Endodermal cell (in vitro differentiated cells): ENCODE data around the gene COX6A2. TPM values are rescaled to one million over a fixed set of nuclear protein-coding genes. Genes with fewer than 3 reads are reported as not detected.

Experiments used
- DNase-seq: peaks from one replicate; pipeline ENCODE4 v3.0.0-alpha.2; 2017
- H3K27ac ChIP-seq: 2 replicates; pipeline ENCODE4 v1.5.1; 2013; ENCODE audit warnings: mild to moderate bottlenecking, low read depth, low read length, moderate library complexity
- H3K27me3 ChIP-seq: 2 replicates; pipeline ENCODE4 v1.6.1; 2013; ENCODE audit warnings: mild to moderate bottlenecking, low read length, moderate library complexity; ENCODE audit not compliant: insufficient read depth, control insufficient read depth, poor library complexity, severe bottlenecking
- H3K36me3 ChIP-seq: 2 replicates; pipeline ENCODE4 v1.7.0; 2013; ENCODE audit warnings: mild to moderate bottlenecking, low read length, moderate library complexity; ENCODE audit not compliant: control insufficient read depth, insufficient read depth
- H3K4me1 ChIP-seq: one replicate; pipeline ENCODE4 v1.7.0; 2013; ENCODE audit warnings: low read length; ENCODE audit not compliant: control insufficient read depth, insufficient read depth
- H3K4me3 ChIP-seq: 2 replicates; pipeline ENCODE4 v1.5.1; 2013; ENCODE audit warnings: mild to moderate bottlenecking, low read length, moderate library complexity
- H3K9ac ChIP-seq: 2 replicates; pipeline ENCODE4 v1.6.1; 2013; ENCODE audit warnings: mild to moderate bottlenecking, low read length, moderate library complexity; ENCODE audit not compliant: poor library complexity, severe bottlenecking; ENCODE audit errors: extremely low read depth
- H3K9me3 ChIP-seq: 2 replicates; pipeline ENCODE4 v1.6.1; 2013; ENCODE audit warnings: mild to moderate bottlenecking, low read length, moderate library complexity; ENCODE audit not compliant: control insufficient read depth
- H3K27ac Mint-ChIP-seq: 2 replicates; pipeline ENCODE4 v1.8.0; 2020; ENCODE audit warnings: mixed read lengths
- H3K27me3 Mint-ChIP-seq: 2 replicates; pipeline ENCODE4 v1.8.0; 2021; ENCODE audit warnings: mild to moderate bottlenecking, mixed read lengths; ENCODE audit not compliant: insufficient read depth
- H3K36me3 Mint-ChIP-seq: 2 replicates; pipeline ENCODE4 v1.8.0; 2020; ENCODE audit warnings: low read depth, mixed read lengths
- H3K4me1 Mint-ChIP-seq: 2 replicates; pipeline ENCODE4 v1.8.0; 2020; ENCODE audit warnings: mixed read lengths
- H3K4me3 Mint-ChIP-seq: 2 replicates; pipeline ENCODE4 v1.8.0; 2020; ENCODE audit warnings: mild to moderate bottlenecking, moderate library complexity, mixed read lengths
- H3K9me3 Mint-ChIP-seq: 2 replicates; pipeline ENCODE4 v1.8.0; 2020; ENCODE audit warnings: mild to moderate bottlenecking, mixed read lengths
- WGBS, 2 experiments: methylation state at CpG; one replicate each; pipeline versions ENCODE4 v1.1.5 to v1.1.7; 2013; ENCODE audit warnings: missing lambda C conversion rate in 2 of 2, mixed read lengths in 1 of 2; ENCODE audit not compliant: insufficient coverage in 1 of 2, insufficient read length in 1 of 2; 5-methylcytosine and 5-hydroxymethylcytosine counted together
- total RNA-seq, 2 donors: library from RNA; stranded (reverse); fragmentation: NEBNext Ultra II Directional in 1 of 2; extraction: Animal tissue kit (Norgen Biotek cat#: 25700) in 1 of 2; gene quantifications; 2 replicates in 1 of 2; 3 replicates in 1 of 2; pipeline ENCODE4 v1.2.1, GENCODE V29; 2021
- TF ChIP-seq, protein P1 (sequence below): fragments of 200-600 bp; sonication (generic); conservative IDR thresholded peaks from 2 replicates; pipeline ENCODE4 v1.5.0; 2021; ENCODE audit warnings: antibody characterized with exemption, mild to moderate bottlenecking

The COX6A2 gene
- total RNA-seq, 2 donors from 2014 or later, result not detected

DNA sequence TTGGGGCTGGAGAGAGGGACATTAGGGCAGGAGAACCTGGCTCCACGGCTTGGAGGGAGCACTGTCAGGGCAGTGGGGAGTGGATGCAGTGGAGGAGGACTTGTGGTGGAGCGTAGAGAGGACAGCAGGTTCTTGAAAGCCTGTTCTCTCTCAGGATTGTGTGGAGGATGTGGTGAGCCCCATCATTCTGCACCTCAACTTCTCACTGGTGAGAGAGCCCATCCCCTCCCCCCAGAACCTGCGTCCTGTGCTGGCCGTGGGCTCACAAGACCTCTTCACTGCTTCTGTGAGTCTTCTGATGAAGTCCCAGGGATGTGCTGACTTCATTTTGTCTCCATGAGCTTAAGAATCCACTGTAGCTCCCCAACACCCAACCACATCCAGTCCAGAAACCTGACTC, 13.5 kb downstream of the COX6A2 start:
- H3K9me3 Mint-ChIP-seq, result peaks cover 6% of the 10 kb centered on the region
- TF ChIP-seq, protein P1, sequence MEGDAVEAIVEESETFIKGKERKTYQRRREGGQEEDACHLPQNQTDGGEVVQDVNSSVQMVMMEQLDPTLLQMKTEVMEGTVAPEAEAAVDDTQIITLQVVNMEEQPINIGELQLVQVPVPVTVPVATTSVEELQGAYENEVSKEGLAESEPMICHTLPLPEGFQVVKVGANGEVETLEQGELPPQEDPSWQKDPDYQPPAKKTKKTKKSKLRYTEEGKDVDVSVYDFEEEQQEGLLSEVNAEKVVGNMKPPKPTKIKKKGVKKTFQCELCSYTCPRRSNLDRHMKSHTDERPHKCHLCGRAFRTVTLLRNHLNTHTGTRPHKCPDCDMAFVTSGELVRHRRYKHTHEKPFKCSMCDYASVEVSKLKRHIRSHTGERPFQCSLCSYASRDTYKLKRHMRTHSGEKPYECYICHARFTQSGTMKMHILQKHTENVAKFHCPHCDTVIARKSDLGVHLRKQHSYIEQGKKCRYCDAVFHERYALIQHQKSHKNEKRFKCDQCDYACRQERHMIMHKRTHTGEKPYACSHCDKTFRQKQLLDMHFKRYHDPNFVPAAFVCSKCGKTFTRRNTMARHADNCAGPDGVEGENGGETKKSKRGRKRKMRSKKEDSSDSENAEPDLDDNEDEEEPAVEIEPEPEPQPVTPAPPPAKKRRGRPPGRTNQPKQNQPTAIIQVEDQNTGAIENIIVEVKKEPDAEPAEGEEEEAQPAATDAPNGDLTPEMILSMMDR, result no peak
- H3K27ac Mint-ChIP-seq, result no peak overlapping the region
- no peak for DNase-seq
- Histone ChIP-seq H3K36me3 (no peaks in the 10 kb centered on the region), H3K9ac (no peak overlapping the region), H3K27me3 (peaks cover 34% of the 10 kb centered on the region), H3K4me1 (no peaks in the 10 kb centered on the region), H3K9me3 (no peaks in the 10 kb centered on the region), H3K27ac (no peak overlapping the region), H3K4me3 (no peak overlapping the region)
- 80 to 95% methylated on average over 1 to 4 of the region's 4 CpGs for WGBS, 2 experiments
- H3K27me3 Mint-ChIP-seq, result peaks cover 76% of the 10 kb centered on the region
- no peaks in the 10 kb centered on the region for H3K36me3 Mint-ChIP-seq
- no peaks in the 10 kb centered on the region for H3K4me1 Mint-ChIP-seq
- H3K4me3 Mint-ChIP-seq, result no peak overlapping the region

DNA sequence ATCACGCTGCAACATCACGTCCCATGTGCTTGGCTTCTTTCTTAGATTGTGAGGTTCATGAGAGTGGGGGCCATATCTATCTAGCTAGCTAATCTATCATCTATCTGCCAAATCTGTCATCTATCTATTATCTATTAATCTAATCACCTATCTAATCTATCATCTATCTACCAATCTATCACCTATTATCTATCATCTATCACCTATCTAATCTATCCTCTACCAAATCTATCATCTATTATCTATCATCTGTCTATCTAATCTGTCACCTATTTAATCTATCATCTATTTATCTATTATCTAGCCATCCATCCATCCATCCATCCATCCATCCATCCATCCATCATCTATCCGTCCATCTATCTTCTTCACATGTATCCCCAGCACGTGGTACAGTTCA, 14.2 kb downstream of the COX6A2 start:
- H3K9ac ChIP-seq, result no peak overlapping the region
- H3K4me1 ChIP-seq, result no peaks in the 10 kb centered on the region
- Mint-ChIP-seq H3K9me3 (peaks cover 6% of the 10 kb centered on the region), H3K36me3 (no peaks in the 10 kb centered on the region), H3K4me1 (no peaks in the 10 kb centered on the region), H3K4me3 (no peak overlapping the region), H3K27ac (no peak overlapping the region), H3K27me3 (peaks cover 83% of the 10 kb centered on the region)
- H3K4me3 ChIP-seq, result no peak overlapping the region
- WGBS, 2 experiments, result 90 to 93% methylated on average over 4 of the region's 4 CpGs
- TF ChIP-seq, protein P1, result no peak
- H3K27ac ChIP-seq, result no peak overlapping the region
- no peaks in the 10 kb centered on the region for H3K9me3 ChIP-seq
- no peaks in the 10 kb centered on the region for H3K36me3 ChIP-seq
- no peak for DNase-seq
- H3K27me3 ChIP-seq, result peaks cover 34% of the 10 kb centered on the region

DNA sequence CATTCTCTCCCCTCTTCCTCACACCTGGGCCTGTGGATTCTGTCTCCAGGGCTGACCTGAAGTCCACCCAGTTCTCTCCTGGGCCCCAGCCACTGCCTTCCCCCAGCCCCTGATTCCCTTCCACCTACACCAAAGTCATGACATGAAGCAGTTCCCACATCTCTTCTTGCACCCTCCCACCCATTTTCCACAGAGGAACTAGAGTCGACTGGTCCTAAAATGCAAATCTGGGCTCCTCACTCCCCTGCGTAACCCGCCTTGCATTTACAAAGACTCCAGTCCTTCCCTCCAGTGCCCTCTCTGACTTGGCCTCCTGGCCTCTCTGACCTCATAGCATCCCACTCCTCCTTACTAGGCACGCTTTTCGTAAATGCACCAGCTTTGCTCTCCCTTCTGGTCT, 14.8 kb downstream of the COX6A2 start:
- 92 to 95% methylated on average over 5 of the region's 5 CpGs for WGBS, 2 experiments
- Mint-ChIP-seq H3K27me3 (peaks cover 85% of the 10 kb centered on the region), H3K9me3 (peaks cover 6% of the 10 kb centered on the region), H3K36me3 (no peaks in the 10 kb centered on the region), H3K27ac (no peak overlapping the region), H3K4me1 (peaks cover 4% of the 10 kb centered on the region), H3K4me3 (no peak overlapping the region)
- Histone ChIP-seq H3K27me3 (peaks cover 34% of the 10 kb centered on the region), H3K27ac (no peak overlapping the region), H3K9ac (no peak overlapping the region), H3K9me3 (no peaks in the 10 kb centered on the region), H3K4me1 (no peaks in the 10 kb centered on the region), H3K4me3 (no peak overlapping the region), H3K36me3 (no peaks in the 10 kb centered on the region)
- DNase-seq, result no peak
- TF ChIP-seq, protein P1, result no peak
